Tibial nerve (tissue), 4 donors: Measurements from ENCODE around the gene CD46. TPM values are rescaled to one million over a fixed set of nuclear protein-coding genes. Genes with fewer than 3 reads are reported as not detected.

ENCODE experiments used
- DNase-seq, 2 donors: peaks; one replicate each; pipeline ENCODE4 v3.0.0-alpha.2; 2019; ENCODE audit warnings: low spot score in 2 of 2
- H3K27ac ChIP-seq, 4 donors: fragments of 200-600 bp; sonication (generic) in 3 of 4; one replicate each; pipeline ENCODE4 v1.5.1; 2017 to 2019; ENCODE audit warnings: mild to moderate bottlenecking in 1 of 4
- H3K27me3 ChIP-seq, 2 donors: fragments of 200-600 bp; sonication (generic) in 1 of 2; one replicate each; pipeline versions ENCODE4 v1.5.1 to v1.6.0; 2017 to 2019
- H3K36me3 ChIP-seq, 3 donors: fragments of 200-600 bp; sonication (generic); one replicate each; pipeline ENCODE4 v1.5.1; 2018 to 2019
- H3K4me1 ChIP-seq, 4 donors: fragments of 200-600 bp; sonication (generic) in 3 of 4; one replicate each; pipeline ENCODE4 v1.5.1; 2017 to 2019
- H3K4me3 ChIP-seq, 4 donors: fragments of 200-600 bp; sonication (generic) in 3 of 4; one replicate each; pipeline ENCODE4 v1.5.1; 2017 to 2019; ENCODE audit warnings: mild to moderate bottlenecking in 1 of 4, moderate library complexity in 1 of 4
- H3K9me3 ChIP-seq, 4 donors: fragments of 200-600 bp; sonication (generic) in 3 of 4; one replicate each; pipeline ENCODE4 v1.5.1; 2017 to 2019
- CTCF ChIP-seq, 5 experiments: fragments of 200-600 bp in 3 of 5; fragments of 450-650 bp in 2 of 5; sonication (generic) in 3 of 5; IDR thresholded peaks; one replicate each; pipeline ENCODE4 v1.5.1; 2016 to 2019; ENCODE audit warnings: antibody characterized with exemption in 5 of 5, mild to moderate bottlenecking in 3 of 5, moderate library complexity in 2 of 5
- EP300 ChIP-seq, 2 donors: sonication (generic); formaldehyde crosslinking; IDR thresholded peaks; one replicate each; pipeline ENCODE4 v1.6.1; 2017; ENCODE audit warnings: antibody characterized with exemption in 2 of 2, mild to moderate bottlenecking in 1 of 2
- POLR2A ChIP-seq, 2 donors: fragments of 450-650 bp; IDR thresholded peaks; one replicate each; pipeline ENCODE4 v1.6.1; 2017; ENCODE audit warnings: antibody characterized with exemption in 2 of 2, mild to moderate bottlenecking in 2 of 2, moderate library complexity in 2 of 2
- WGBS, 2 donors: methylation state at CpG; one replicate each; pipeline ENCODE4 v1.1.5; 2018; 5-methylcytosine and 5-hydroxymethylcytosine counted together
- total RNA-seq, 4 donors: library from RNA; depleted of rRNA; stranded (reverse); fragments of >200 nt; gene quantifications; one replicate each; pipeline ENCODE4 v1.1.0, GENCODE V29; 2016

The CD46 gene
- total RNA-seq, 4 donors from 2014 or later, result 95.4 to 154 (median 133) TPM

GRCh38 chr1:207815913-207816291 is 64.0 kb downstream of the CD46 start:
- Histone ChIP-seq H3K4me1 (peaks cover 0 to 98% (median 91%) of the 10 kb centered on the region in 4 donors), H3K36me3 (peaks cover 0 to 81% (median 31%) of the 10 kb centered on the region in 3 donors), H3K27ac (peak overlapping the region in 3 of 4 donors; percentile 10 to 86 (median 83)), H3K4me3 (no peak overlapping the region), H3K27me3 (no peaks in the 10 kb centered on the region), H3K9me3 (no peaks in the 10 kb centered on the region)
- TF ChIP-seq POLR2A (IDR thresholded peaks at IDR 0.05) (no peak), EP300 (IDR thresholded peaks at IDR 0.05) (no peak), CTCF (IDR thresholded peaks at IDR 0.05) (no peak)
- WGBS, 2 donors, result 80 to 86% methylated on average over 2 of the region's 2 CpGs
- DNase-seq, result no peak

- no peaks in the 10 kb centered on the region for H3K27me3 ChIP-seq
- no peak for DNase-seq
- TF ChIP-seq POLR2A (IDR thresholded peaks at IDR 0.05), result no peak
- H3K36me3 ChIP-seq, result peaks cover 0 to 68% (median 29%) of the 10 kb centered on the region in 3 donors
- no peak overlapping the region for H3K4me3 ChIP-seq
- WGBS, 2 donors, result 87 to 92% methylated on average over 7 of the region's 7 CpGs
- H3K4me1 ChIP-seq, result peaks cover 0 to 98% (median 91%) of the 10 kb centered on the region in 4 donors
- peak overlapping the region in 2 of 4 donors; percentile 17 to 86 for H3K27ac ChIP-seq
- H3K9me3 ChIP-seq, result no peaks in the 10 kb centered on the region
These were observed 65.3 kb downstream of the CD46 start for GRCh38 chr1:207817166-207817565.

GRCh38 chr1:207817778-207818751 is 66.2 kb downstream of the CD46 start:
- H3K27me3 ChIP-seq, result no peaks in the 10 kb centered on the region
- no peaks in the 10 kb centered on the region for H3K9me3 ChIP-seq
- H3K36me3 ChIP-seq, result peaks cover 0 to 60% (median 22%) of the 10 kb centered on the region in 3 donors
- no peak for TF ChIP-seq POLR2A (IDR thresholded peaks at IDR 0.05)
- TF ChIP-seq EP300 (IDR thresholded peaks at IDR 0.05), result peak in 1 of 2 donors; percentile 13
- peak overlapping the region in 2 of 4 donors; percentile 97 to 99 for H3K27ac ChIP-seq
- H3K4me3 ChIP-seq, result peak overlapping the region in 1 of 4 donors; percentile 67
- DNase-seq, result no peak
- H3K4me1 ChIP-seq, result peaks cover 0 to 91% (median 84%) of the 10 kb centered on the region in 4 donors
- 87 to 89% methylated on average over 45 to 48 of the region's 48 CpGs for WGBS, 2 donors

GRCh38 chr1:207818971-207819451 is 67.2 kb downstream of the CD46 start:
- peaks cover 0 to 51% (median 22%) of the 10 kb centered on the region in 3 donors for H3K36me3 ChIP-seq
- H3K9me3 ChIP-seq, result no peaks in the 10 kb centered on the region
- H3K27ac ChIP-seq, result peak overlapping the region in 2 of 4 donors; percentile 97 to 99
- peaks cover 0 to 82% (median 75%) of the 10 kb centered on the region in 4 donors for H3K4me1 ChIP-seq
- TF ChIP-seq POLR2A (IDR thresholded peaks at IDR 0.05) (no peak), EP300 (IDR thresholded peaks at IDR 0.05) (no peak), CTCF (IDR thresholded peaks at IDR 0.05) (no peak)
- H3K27me3 ChIP-seq, result no peaks in the 10 kb centered on the region
- no peak for DNase-seq
- WGBS, 2 donors, result 71 to 73% methylated on average over 18 of the region's 18 CpGs
- H3K4me3 ChIP-seq, result peak overlapping the region in 1 of 4 donors; percentile 67

GRCh38 chr1:207820568-207821463 is 69.0 kb downstream of the CD46 start:
- Histone ChIP-seq H3K9me3 (no peaks in the 10 kb centered on the region), H3K27me3 (no peaks in the 10 kb centered on the region), H3K4me3 (peak overlapping the region; percentile 58 to 86 (median 71)), H3K4me1 (peaks cover 0 to 82% (median 74%) of the 10 kb centered on the region in 4 donors), H3K27ac (peak overlapping the region in 3 of 4 donors; percentile 97 to 99 (median 98)), H3K36me3 (peaks cover 0 to 34% (median 11%) of the 10 kb centered on the region in 3 donors)
- no peak for TF ChIP-seq EP300 (IDR thresholded peaks at IDR 0.05)
- no peak for TF ChIP-seq POLR2A (IDR thresholded peaks at IDR 0.05)
- no peak for DNase-seq
- WGBS, 2 donors, result 85 to 95% methylated on average over 21 to 22 of the region's 22 CpGs

- TF ChIP-seq POLR2A (IDR thresholded peaks at IDR 0.05), result no peak
- TF ChIP-seq CTCF (IDR thresholded peaks at IDR 0.05), result no peak
- no peak for TF ChIP-seq EP300 (IDR thresholded peaks at IDR 0.05)
- DNase-seq, result no peak
- WGBS, 2 donors, result 95 to 99% methylated on average over 16 to 17 of the region's 17 CpGs
- H3K4me1 ChIP-seq, result peaks cover 0 to 82% (median 74%) of the 10 kb centered on the region in 4 donors
- peak overlapping the region; percentile 97 to 99 (median 98) for H3K27ac ChIP-seq
- peaks cover 0 to 27% (median 10%) of the 10 kb centered on the region in 3 donors for H3K36me3 ChIP-seq
- H3K9me3 ChIP-seq, result no peaks in the 10 kb centered on the region
- H3K4me3 ChIP-seq, result peak overlapping the region; percentile 58 to 86 (median 71)
- no peaks in the 10 kb centered on the region for H3K27me3 ChIP-seq
These were observed 69.7 kb downstream of the CD46 start for GRCh38 chr1:207821464-207822045.
